Activated CD8-positive, alpha-beta T cell treated with anti-CD3 and anti-CD28 coated beads for 36 hours (primary cell): ENCODE measurements around the gene SPACDR. TPM values are rescaled to one million over a fixed set of nuclear protein-coding genes. Genes with fewer than 3 reads are reported as not detected.
"Not testable (repeated sequence)": the region's sequence is repeated elsewhere in the genome, so short reads cannot be mapped to it uniquely, and the experiment has no call there.

Experiments
- ATAC-seq: fragments of 200-7000 bp; cut with Tn5 transposase; one replicate; pipeline ENCODE4 v1.10.0; 2021; ENCODE audit warnings: mild to moderate bottlenecking, moderate library complexity
- CTCF ChIA-PET: fragments of 350-600 bp; sonication (Branson Sonifier 250); formaldehyde crosslinking; loops from one replicate; lab custom pipeline; 2021; ENCODE audit warnings: antibody characterized with exemption; lab: Charles Lee
- POLR2A ChIA-PET: fragments of 350-600 bp; sonication (Branson Sonifier 250); formaldehyde crosslinking; loops from one replicate; lab custom pipeline; 2021; ENCODE audit warnings: antibody characterized with exemption; lab: Charles Lee
- DNase-seq: peaks from one replicate; pipeline ENCODE4 v3.0.0-alpha.2; 2020
- H3K27ac Mint-ChIP-seq: one replicate; pipeline ENCODE4 v1.8.0; 2021; ENCODE audit warnings: mild to moderate bottlenecking, mixed read lengths
- H3K27me3 Mint-ChIP-seq: one replicate; pipeline ENCODE4 v1.8.0; 2021; ENCODE audit warnings: mixed read lengths
- H3K36me3 Mint-ChIP-seq: one replicate; pipeline ENCODE4 v1.8.0; 2021; ENCODE audit warnings: low read depth, mixed read lengths
- H3K4me1 Mint-ChIP-seq: one replicate; pipeline ENCODE4 v1.8.0; 2021; ENCODE audit warnings: low read depth, mixed read lengths
- H3K4me3 Mint-ChIP-seq: one replicate; pipeline ENCODE4 v1.8.0; 2021; ENCODE audit warnings: mild to moderate bottlenecking, moderate library complexity, mixed read lengths
- H3K9me3 Mint-ChIP-seq: one replicate; pipeline ENCODE4 v1.8.0; 2021; ENCODE audit warnings: mixed read lengths
- intact Hi-C: fragments of 100-400 bp; cut with micrococcal nuclease; formaldehyde crosslinking; loops from one replicate; pipeline ENCODE4 v1.10.0; 2022
- total RNA-seq, 2 experiments: library from RNA; stranded (reverse); gene quantifications; one replicate each; pipeline ENCODE4 v1.2.3, GENCODE V29; 2021
- TF ChIP-seq, protein P1 (sequence below): fragments of 200-600 bp; IDR thresholded peaks from one replicate; pipeline ENCODE4 v1.8.0; 2022; ENCODE audit warnings: antibody characterized with exemption, mild to moderate bottlenecking

The SPACDR gene
- total RNA-seq, 2 experiments from 2014 or later, result 3.7 to 4.6 TPM

DNA sequence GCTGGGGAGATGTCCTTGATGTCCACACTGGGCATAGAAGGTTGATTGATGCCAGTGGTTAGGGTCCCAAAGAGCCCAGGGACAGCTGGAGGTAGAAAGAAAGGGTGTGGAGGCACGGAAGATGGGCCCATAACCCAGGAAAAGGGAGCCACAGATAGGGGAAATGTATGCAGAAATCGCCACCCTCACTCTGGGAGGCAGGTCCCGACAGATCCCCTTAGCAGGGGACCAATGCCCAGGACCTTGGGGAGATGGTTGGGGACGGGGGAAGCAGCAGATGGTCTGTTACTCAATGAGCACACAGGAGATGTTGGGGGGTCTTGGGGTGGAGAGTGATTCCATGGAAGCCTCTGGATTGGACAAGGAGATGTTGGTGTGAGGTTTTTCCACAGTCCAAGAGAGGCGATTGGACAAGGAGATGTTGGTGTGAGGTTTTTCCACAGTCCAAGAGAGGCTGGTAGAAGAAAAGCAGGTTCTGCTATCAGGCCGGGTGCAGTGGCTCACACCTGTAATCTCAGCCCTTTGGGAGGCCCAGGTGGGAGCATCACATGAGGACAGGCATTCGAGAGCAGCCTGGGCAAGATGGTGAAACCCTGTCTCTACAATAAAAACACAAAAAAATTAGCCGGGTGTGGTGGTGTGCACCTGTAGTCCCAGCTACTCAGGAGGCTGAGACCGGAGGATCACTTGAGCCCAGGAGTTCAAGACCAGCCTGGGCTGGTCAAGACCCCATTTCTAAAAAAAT is 20.8 kb downstream of the SPACDR start:
- H3K27ac Mint-ChIP-seq, result peak overlapping the region; percentile 3
- CTCF ChIA-PET, result interaction anchor here (0.9 to 3.8 kb wide), 3 partner anchors 11 to 116 kb away, joined by 3 to 17 read pairs (median 4); no protein-coding TSS in a partner anchor
- TF ChIP-seq, protein P1, sequence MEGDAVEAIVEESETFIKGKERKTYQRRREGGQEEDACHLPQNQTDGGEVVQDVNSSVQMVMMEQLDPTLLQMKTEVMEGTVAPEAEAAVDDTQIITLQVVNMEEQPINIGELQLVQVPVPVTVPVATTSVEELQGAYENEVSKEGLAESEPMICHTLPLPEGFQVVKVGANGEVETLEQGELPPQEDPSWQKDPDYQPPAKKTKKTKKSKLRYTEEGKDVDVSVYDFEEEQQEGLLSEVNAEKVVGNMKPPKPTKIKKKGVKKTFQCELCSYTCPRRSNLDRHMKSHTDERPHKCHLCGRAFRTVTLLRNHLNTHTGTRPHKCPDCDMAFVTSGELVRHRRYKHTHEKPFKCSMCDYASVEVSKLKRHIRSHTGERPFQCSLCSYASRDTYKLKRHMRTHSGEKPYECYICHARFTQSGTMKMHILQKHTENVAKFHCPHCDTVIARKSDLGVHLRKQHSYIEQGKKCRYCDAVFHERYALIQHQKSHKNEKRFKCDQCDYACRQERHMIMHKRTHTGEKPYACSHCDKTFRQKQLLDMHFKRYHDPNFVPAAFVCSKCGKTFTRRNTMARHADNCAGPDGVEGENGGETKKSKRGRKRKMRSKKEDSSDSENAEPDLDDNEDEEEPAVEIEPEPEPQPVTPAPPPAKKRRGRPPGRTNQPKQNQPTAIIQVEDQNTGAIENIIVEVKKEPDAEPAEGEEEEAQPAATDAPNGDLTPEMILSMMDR, result no peak
- no peak overlapping the region for H3K4me3 Mint-ChIP-seq
- no peak for ATAC-seq
- no peaks in the 10 kb centered on the region for H3K9me3 Mint-ChIP-seq
- peaks cover 13% of the 10 kb centered on the region for H3K4me1 Mint-ChIP-seq
- POLR2A ChIA-PET, result interaction anchor here (0.6 to 2.3 kb wide), 3 partner anchors 8 to 37 kb away, joined by 3 to 11 read pairs (median 3); partner anchors contain the start of gene PPP1R35
- no peaks in the 10 kb centered on the region for H3K36me3 Mint-ChIP-seq
- H3K27me3 Mint-ChIP-seq, result no peaks in the 10 kb centered on the region
- DNase-seq, result no peak
- intact Hi-C loops, result no loop called here

DNA sequence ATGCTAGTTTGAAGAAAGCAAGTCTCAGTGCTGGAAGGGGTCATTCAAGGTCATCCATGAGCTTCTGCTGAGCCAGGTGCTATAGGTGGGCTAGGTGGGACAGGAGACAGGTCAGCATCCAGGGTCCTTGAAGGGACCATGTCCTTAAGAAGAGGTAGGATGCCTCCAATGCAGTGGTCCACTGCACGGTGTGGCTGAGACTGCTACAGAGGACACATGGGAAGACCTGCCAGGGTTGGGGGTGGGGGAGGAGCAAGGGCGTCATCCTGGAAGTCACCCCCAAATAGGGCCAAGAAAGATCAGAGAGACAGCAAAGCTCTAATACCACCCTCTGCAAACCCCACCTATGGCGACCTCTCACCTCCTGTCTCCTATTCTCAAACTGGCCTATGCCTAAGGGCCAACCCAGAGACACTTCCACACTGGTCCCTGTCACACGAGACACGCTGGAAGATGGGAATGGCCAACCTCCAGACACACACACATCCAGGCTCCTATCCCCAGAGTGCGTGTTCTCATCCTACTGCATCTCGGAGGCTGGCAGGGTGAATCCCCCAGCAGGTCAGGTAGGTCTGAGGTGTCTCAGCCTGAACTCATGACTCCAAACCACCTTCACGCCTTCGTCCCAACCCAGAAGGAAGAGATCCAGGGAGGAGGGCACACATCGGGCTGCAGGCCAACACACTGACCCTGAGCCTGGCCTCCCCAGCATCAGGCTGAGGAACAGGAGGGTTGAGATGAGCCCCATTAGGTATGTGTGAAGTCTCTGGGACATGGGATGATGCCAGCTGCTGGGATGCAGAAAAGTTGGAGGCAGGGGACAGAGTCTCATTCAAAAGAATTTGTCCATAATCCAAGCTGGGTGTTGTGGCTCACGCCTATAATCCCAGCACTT is 22.2 kb downstream of the SPACDR start:
- Mint-ChIP-seq H3K36me3 (no peaks in the 10 kb centered on the region), H3K4me3 (no peak overlapping the region), H3K27me3 (no peaks in the 10 kb centered on the region), H3K9me3 (no peaks in the 10 kb centered on the region), H3K27ac (no peak overlapping the region), H3K4me1 (peaks cover 13% of the 10 kb centered on the region)
- ChIA-PET CTCF (interaction anchor here (3.8 kb wide), 1 partner anchor 13 kb away, joined by 17 read pairs; no protein-coding TSS in a partner anchor), POLR2A (no interaction called here)
- ATAC-seq (no peak), DNase-seq (no peak)
- intact Hi-C loops, result no loop called here
- TF ChIP-seq, protein P1, result no peak

DNA sequence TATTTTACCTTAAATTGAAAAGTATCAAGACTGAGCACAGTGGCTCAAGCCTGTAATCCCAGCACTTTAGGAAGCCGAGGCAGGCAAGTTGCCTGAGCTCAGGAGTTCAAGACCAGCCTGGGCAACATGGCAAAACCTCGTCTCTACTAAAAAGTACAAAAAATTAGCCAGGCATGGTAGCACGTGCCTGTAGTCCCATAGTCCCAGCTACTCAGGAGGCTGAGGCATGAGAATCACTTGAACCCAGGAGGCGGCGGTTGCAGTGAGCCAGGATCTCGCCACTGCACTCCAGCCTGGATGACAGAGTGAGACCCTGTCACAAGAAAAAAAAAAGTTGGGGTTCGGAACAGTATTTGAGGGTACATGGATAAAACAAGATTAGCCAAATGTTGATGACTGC is 24.8 kb downstream of the SPACDR start:
- H3K4me3 Mint-ChIP-seq, intact Hi-C loops, DNase-seq, H3K4me1 Mint-ChIP-seq, ATAC-seq, H3K27ac Mint-ChIP-seq, H3K27me3 Mint-ChIP-seq, H3K9me3 Mint-ChIP-seq: not testable (repeated sequence)
- peaks cover 18% of the 10 kb centered on the region for H3K36me3 Mint-ChIP-seq
- ChIA-PET POLR2A (interaction anchor here (1.0 kb wide), 1 partner anchor 9 kb away, joined by 4 read pairs; the partner anchor contains the start of gene MEPCE), CTCF (interaction anchor here (2.0 kb wide), 1 partner anchor 11 kb away, joined by 12 read pairs; no protein-coding TSS in a partner anchor)

DNA sequence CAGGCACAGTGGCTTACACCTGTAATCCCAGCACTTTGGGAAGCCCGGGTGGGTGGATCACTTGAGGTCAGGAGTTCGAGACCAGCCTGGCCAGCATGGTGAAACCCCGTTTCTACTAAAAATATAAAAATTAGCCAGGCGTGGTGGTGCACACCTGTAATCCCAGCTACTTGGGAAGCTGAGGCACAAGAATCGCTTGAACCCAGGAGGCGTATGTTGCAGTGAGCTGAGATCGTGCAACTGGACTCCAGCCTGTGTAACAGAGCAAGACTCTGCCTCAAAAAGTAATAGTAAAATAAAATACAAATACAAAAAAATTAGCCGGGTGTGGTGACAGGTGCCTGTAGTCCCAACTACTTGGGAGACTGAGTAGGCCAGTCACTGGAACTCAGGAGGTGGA is 25.3 kb downstream of the SPACDR start:
- H3K9me3 Mint-ChIP-seq, intact Hi-C loops, H3K27me3 Mint-ChIP-seq, H3K27ac Mint-ChIP-seq, DNase-seq, ATAC-seq, H3K4me3 Mint-ChIP-seq: not testable (repeated sequence)
- ChIA-PET CTCF (interaction anchor here (2.0 kb wide), 1 partner anchor 11 kb away, joined by 12 read pairs; no protein-coding TSS in a partner anchor), POLR2A (interaction anchor here (1.0 kb wide), 1 partner anchor 9 kb away, joined by 4 read pairs; the partner anchor contains the start of gene MEPCE)
- peaks cover 23% of the 10 kb centered on the region for H3K36me3 Mint-ChIP-seq
- H3K4me1 Mint-ChIP-seq, result peaks cover 12% of the 10 kb centered on the region

DNA sequence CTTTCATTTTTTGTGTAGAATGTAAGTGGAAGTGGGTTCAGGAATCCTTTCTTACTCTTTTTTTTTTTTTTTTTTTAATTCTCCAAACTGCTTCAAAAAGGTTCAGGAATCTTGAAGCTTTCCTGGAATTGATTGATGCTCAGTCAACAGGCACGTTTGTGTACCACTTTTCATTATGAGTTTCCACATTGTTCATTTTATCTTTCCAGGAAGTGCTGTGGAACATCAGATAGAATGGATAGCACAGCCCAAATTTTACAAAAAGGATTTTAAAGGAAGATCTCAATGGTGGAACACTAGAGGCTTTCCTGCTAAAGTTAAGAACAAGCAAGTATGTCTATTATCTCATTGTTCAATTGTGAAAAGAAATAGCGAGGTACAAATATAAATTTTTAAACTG is 25.9 kb downstream of the SPACDR start:
- ChIA-PET CTCF (interaction anchor here (0.9 to 1.3 kb wide), 3 partner anchors 12 to 253 kb away, joined by 3 to 6 read pairs (median 3); no protein-coding TSS in a partner anchor), POLR2A (interaction anchor here (2.6 kb wide), 1 partner anchor 10 kb away, joined by 12 read pairs; the partner anchor contains the start of gene ZCWPW1)
- TF ChIP-seq, protein P1, result no peak
- Mint-ChIP-seq H3K4me3 (peak overlapping the region; percentile 13), H3K4me1 (peaks cover 18% of the 10 kb centered on the region), H3K9me3 (no peaks in the 10 kb centered on the region), H3K27me3 (no peaks in the 10 kb centered on the region), H3K27ac (peak overlapping the region; percentile 27), H3K36me3 (peaks cover 28% of the 10 kb centered on the region)
- DNase-seq (no peak), ATAC-seq (no peak)
- intact Hi-C loops, result no loop called here
